Liver (tissue), 9 donors: ENCODE data around the gene CTU1. TPM values are rescaled to one million over a fixed set of nuclear protein-coding genes. Genes with fewer than 3 reads are reported as not detected.

Source experiments
- DNase-seq: peaks from one replicate; pipeline ENCODE4 v3.0.0-alpha.2; 2017; ENCODE audit warnings: low spot score
- H3K27ac ChIP-seq, 2 donors: one replicate each; pipeline ENCODE4 v1.7.0; 2013; ENCODE audit warnings: inconsistent platforms in 2 of 2, low read length in 2 of 2, control low read depth in 1 of 2, low read depth in 1 of 2, mild to moderate bottlenecking in 1 of 2
- H3K27me3 ChIP-seq, 4 donors: one replicate each; pipeline versions ENCODE4 v1.6.1 to v1.7.0; 2013; ENCODE audit warnings: low read length in 3 of 4, inconsistent platforms in 1 of 4, mild to moderate bottlenecking in 1 of 4, moderate library complexity in 1 of 4; ENCODE audit not compliant: control insufficient read depth in 4 of 4, insufficient read depth in 4 of 4
- H3K36me3 ChIP-seq, 4 donors: one replicate each; pipeline versions ENCODE4 v1.6.1 to v1.7.0; 2013; ENCODE audit warnings: low read length in 3 of 4, mild to moderate bottlenecking in 3 of 4, low read depth in 1 of 4, moderate library complexity in 1 of 4; ENCODE audit not compliant: control insufficient read depth in 4 of 4, insufficient read depth in 3 of 4
- H3K4me1 ChIP-seq, 4 donors: one replicate each; pipeline versions ENCODE4 v1.6.1 to v1.7.0; 2013; ENCODE audit warnings: low read length in 3 of 4, mild to moderate bottlenecking in 3 of 4, moderate library complexity in 1 of 4; ENCODE audit not compliant: control insufficient read depth in 4 of 4, insufficient read depth in 4 of 4
- H3K4me3 ChIP-seq, 3 donors: one replicate each; pipeline versions ENCODE4 v1.6.1 to v1.7.0; 2013; ENCODE audit warnings: low read length in 3 of 3, control low read depth in 1 of 3, low read depth in 1 of 3, mild to moderate bottlenecking in 1 of 3
- H3K9ac ChIP-seq, 2 donors: one replicate each; pipeline ENCODE4 v1.7.0; 2013; ENCODE audit warnings: low read length in 2 of 2, mild to moderate bottlenecking in 2 of 2, moderate library complexity in 2 of 2, control low read depth in 1 of 2, low read depth in 1 of 2
- H3K9me3 ChIP-seq, 4 donors: one replicate each; pipeline versions ENCODE4 v1.6.1 to v1.7.0; 2013; ENCODE audit warnings: low read length in 3 of 4; ENCODE audit not compliant: control insufficient read depth in 4 of 4
- ATF3 ChIP-seq: IDR thresholded peaks from 2 replicates; pipeline ENCODE4 v1.6.1; 2016; ENCODE audit warnings: antibody characterized with exemption
- EGR1 ChIP-seq, 2 donors: IDR thresholded peaks; 2 replicates each; pipeline ENCODE4 v1.6.1; 2016 to 2018; ENCODE audit warnings: antibody characterized with exemption in 2 of 2, low read depth in 2 of 2
- FOXA1 ChIP-seq: IDR thresholded peaks from 2 replicates; pipeline ENCODE4 v1.6.1; 2016; ENCODE audit warnings: antibody characterized with exemption
- FOXA2 ChIP-seq: IDR thresholded peaks from 2 replicates; pipeline ENCODE4 v1.6.1; 2016; ENCODE audit warnings: antibody characterized with exemption
- GABPA ChIP-seq, 2 donors: IDR thresholded peaks in 1 of 2; conservative IDR thresholded peaks in 1 of 2; 2 replicates each; pipeline ENCODE4 v1.6.1; 2016; ENCODE audit warnings: antibody characterized with exemption in 2 of 2, mild to moderate bottlenecking in 1 of 2, moderate library complexity in 1 of 2
- HNF4A ChIP-seq, 2 donors: conservative IDR thresholded peaks; 2 replicates each; pipeline ENCODE4 v1.6.1; 2016; ENCODE audit warnings: antibody characterized with exemption in 2 of 2, mild to moderate bottlenecking in 2 of 2
- HNF4G ChIP-seq: IDR thresholded peaks from 2 replicates; pipeline ENCODE4 v1.6.1; 2016; ENCODE audit warnings: antibody characterized with exemption
- JUND ChIP-seq, 2 donors: IDR thresholded peaks; 2 replicates each; pipeline ENCODE4 v1.6.1; 2016; ENCODE audit warnings: antibody characterized with exemption in 2 of 2
- MAX ChIP-seq: IDR thresholded peaks from 2 replicates; pipeline ENCODE4 v1.6.1; 2016; ENCODE audit warnings: antibody characterized with exemption
- NR2F2 ChIP-seq: IDR thresholded peaks from 2 replicates; pipeline ENCODE4 v1.6.1; 2016; ENCODE audit warnings: antibody characterized with exemption
- RAD21 ChIP-seq, 2 donors: IDR thresholded peaks; 2 replicates each; pipeline ENCODE4 v1.6.1; 2016; ENCODE audit warnings: antibody characterized with exemption in 2 of 2, mild to moderate bottlenecking in 2 of 2
- REST ChIP-seq: IDR thresholded peaks from 2 replicates; pipeline ENCODE4 v1.6.1; 2016; ENCODE audit warnings: antibody characterized with exemption, mild to moderate bottlenecking
- RXRA ChIP-seq, 2 donors: IDR thresholded peaks; 2 replicates each; pipeline ENCODE4 v1.6.1; 2017 to 2018; ENCODE audit warnings: antibody characterized with exemption in 2 of 2, mild to moderate bottlenecking in 1 of 2
- SP1 ChIP-seq: IDR thresholded peaks from 2 replicates; pipeline ENCODE4 v1.6.1; 2018; ENCODE audit warnings: antibody characterized with exemption, mild to moderate bottlenecking
- TAF1 ChIP-seq: conservative IDR thresholded peaks from 2 replicates; pipeline ENCODE4 v1.6.1; 2016; ENCODE audit warnings: antibody characterized with exemption, mild to moderate bottlenecking
- YY1 ChIP-seq: IDR thresholded peaks from 2 replicates; pipeline ENCODE4 v1.6.1; 2016; ENCODE audit warnings: antibody characterized with exemption, mild to moderate bottlenecking
- WGBS: extraction: QIAGEN DNeasy Blood & Tissue Kit; methylation state at CpG from one replicate; pipeline ENCODE4 v1.1.7; 2013; 5-methylcytosine and 5-hydroxymethylcytosine counted together
- polyA plus RNA-seq, 2 donors: library from polyadenylated mRNA; stranded (reverse) in 1 of 2; unstranded in 1 of 2; fragments of 200-250 nt in 1 of 2; fragments of >200 nt in 1 of 2; fragmentation: Nextera tagmentation in 1 of 2; extraction: Ambion mirVana in 1 of 2; gene quantifications; one replicate each; pipeline versions ENCODE4 v1.2.1 to v1.2.3, GENCODE V29; 2013 to 2015
- total RNA-seq, 2 donors: library from RNA; depleted of rRNA; stranded (reverse); fragments of >200 nt; gene quantifications; one replicate each; pipeline ENCODE4 v1.2.3, GENCODE V29; 2014
- TF ChIP-seq, protein P1 (sequence below): fragments of 150-350 bp; IDR thresholded peaks from 2 replicates; pipeline ENCODE4 v1.5.1; 2017; ENCODE audit warnings: improper control_type of control experiment, low read depth, low read length; ENCODE audit not compliant: missing input control
- TF ChIP-seq, protein P2 (sequence below): IDR thresholded peaks from 2 replicates; pipeline ENCODE4 v1.6.1; 2016; ENCODE audit warnings: antibody characterized with exemption
- donor health status: healthy.
- donor health status: healthy.
- donor health status: healthy.
- donor health status: healthy.
- donor health status: healthy.

The CTU1 gene
- total and polyA plus RNA-seq, 4 donors, result 0.19 to 3.7 (median 2.5) TPM

DNA sequence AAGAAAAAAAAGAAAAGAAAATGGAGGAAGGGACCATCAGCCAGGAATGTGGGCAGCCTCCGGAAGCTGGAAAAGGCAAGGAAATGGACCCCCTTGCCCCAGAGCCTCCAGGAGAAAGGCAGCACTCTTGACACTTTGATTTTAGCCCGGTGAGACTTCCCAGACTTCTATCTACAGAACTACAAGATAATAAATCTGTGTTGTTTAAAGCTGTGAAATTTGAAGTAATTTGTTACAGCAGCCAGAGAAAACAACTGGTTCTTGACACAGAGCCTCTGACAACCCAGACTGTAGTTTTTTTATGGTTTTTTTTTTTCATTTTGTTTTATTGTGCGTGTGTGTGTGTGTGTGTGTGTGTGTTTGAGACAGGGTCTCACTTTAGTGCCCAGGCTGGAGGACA lies 7.6 kb downstream of the CTU1 start:
- 75% methylated on average over 3 of the region's 3 CpGs for WGBS
- H3K36me3 ChIP-seq, result peaks cover 3 to 18% (median 10%) of the 10 kb centered on the region in 4 donors
- no peak overlapping the region for H3K9ac ChIP-seq
- DNase-seq, result no peak
- no peak overlapping the region for H3K4me3 ChIP-seq
- H3K4me1 ChIP-seq, result peaks cover 0 to 3% (median 0%) of the 10 kb centered on the region in 4 donors
- TF ChIP-seq FOXA2 (no peak), ATF3 (no peak), FOXA1 (no peak), HNF4A (conservative IDR thresholded peaks at IDR 0.05) (no peak), NR2F2 (no peak), RAD21 (IDR thresholded peaks at IDR 0.05) (no peak), GABPA (IDR thresholded peaks at IDR 0.05 in 1 of 2, conservative IDR thresholded peaks at IDR 0.05 in 1 of 2) (no peak), JUND (IDR thresholded peaks at IDR 0.05) (no peak), SP1 (no peak), YY1 (no peak), MAX (no peak), RXRA (IDR thresholded peaks at IDR 0.05) (no peak), TAF1 (no peak), EGR1 (IDR thresholded peaks at IDR 0.05; ENCODE audit: low read depth in 2 of 2) (no peak), REST (no peak), HNF4G (no peak)
- TF ChIP-seq, protein P1, sequence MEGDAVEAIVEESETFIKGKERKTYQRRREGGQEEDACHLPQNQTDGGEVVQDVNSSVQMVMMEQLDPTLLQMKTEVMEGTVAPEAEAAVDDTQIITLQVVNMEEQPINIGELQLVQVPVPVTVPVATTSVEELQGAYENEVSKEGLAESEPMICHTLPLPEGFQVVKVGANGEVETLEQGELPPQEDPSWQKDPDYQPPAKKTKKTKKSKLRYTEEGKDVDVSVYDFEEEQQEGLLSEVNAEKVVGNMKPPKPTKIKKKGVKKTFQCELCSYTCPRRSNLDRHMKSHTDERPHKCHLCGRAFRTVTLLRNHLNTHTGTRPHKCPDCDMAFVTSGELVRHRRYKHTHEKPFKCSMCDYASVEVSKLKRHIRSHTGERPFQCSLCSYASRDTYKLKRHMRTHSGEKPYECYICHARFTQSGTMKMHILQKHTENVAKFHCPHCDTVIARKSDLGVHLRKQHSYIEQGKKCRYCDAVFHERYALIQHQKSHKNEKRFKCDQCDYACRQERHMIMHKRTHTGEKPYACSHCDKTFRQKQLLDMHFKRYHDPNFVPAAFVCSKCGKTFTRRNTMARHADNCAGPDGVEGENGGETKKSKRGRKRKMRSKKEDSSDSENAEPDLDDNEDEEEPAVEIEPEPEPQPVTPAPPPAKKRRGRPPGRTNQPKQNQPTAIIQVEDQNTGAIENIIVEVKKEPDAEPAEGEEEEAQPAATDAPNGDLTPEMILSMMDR, result no peak
- TF ChIP-seq, protein P2, sequence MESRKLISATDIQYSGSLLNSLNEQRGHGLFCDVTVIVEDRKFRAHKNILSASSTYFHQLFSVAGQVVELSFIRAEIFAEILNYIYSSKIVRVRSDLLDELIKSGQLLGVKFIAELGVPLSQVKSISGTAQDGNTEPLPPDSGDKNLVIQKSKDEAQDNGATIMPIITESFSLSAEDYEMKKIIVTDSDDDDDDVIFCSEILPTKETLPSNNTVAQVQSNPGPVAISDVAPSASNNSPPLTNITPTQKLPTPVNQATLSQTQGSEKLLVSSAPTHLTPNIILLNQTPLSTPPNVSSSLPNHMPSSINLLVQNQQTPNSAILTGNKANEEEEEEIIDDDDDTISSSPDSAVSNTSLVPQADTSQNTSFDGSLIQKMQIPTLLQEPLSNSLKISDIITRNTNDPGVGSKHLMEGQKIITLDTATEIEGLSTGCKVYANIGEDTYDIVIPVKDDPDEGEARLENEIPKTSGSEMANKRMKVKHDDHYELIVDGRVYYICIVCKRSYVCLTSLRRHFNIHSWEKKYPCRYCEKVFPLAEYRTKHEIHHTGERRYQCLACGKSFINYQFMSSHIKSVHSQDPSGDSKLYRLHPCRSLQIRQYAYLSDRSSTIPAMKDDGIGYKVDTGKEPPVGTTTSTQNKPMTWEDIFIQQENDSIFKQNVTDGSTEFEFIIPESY, result no peak
- H3K27me3 ChIP-seq, result no peaks in the 10 kb centered on the region
- H3K9me3 ChIP-seq, result no peaks in the 10 kb centered on the region
- H3K27ac ChIP-seq, result no peak overlapping the region
